Endothelial cell of umbilical vein (primary cell): ENCODE measurements around the gene SDCCAG8.

ENCODE experiments used
- TF ChIP-seq, protein P1 (sequence below), 2 donors: IDR thresholded peaks; 1 replicate in 1 of 2; 2 replicates in 1 of 2; pipeline ENCODE4 v1.5.1; 2011; ENCODE audit warnings: low read length in 2 of 2, mild to moderate bottlenecking in 2 of 2, moderate library complexity in 2 of 2, control low read depth in 1 of 2, inconsistent platforms in 1 of 2, low read depth in 1 of 2; ENCODE audit not compliant: insufficient read depth in 1 of 2; ENCODE audit errors: extremely low read depth in 1 of 2
- TF ChIP-seq, protein P2 (sequence below): IDR thresholded peaks from 2 replicates; pipeline ENCODE4 v1.6.1; 2011; ENCODE audit not compliant: insufficient read depth, insufficient read length

DNA sequence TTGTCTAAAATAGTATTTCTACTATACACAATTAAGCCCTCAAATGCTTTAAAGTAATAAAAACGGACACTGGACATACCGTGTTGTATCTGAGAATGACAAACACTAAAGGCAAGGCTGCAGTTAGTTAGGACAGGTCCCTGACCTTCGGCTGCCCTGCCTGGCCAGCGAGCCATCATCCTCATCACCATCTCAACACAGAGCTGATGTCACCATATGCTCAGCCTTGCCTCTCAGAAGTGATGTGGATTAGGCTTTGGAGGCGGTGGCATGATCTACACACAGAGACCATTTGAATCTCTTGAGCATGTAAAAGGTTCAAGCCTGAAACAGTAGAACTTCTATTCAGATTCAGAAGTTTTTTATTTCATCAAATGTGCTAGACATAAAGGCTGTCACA lies 244.7 kb downstream of the SDCCAG8 start:
- TF ChIP-seq, protein P1, sequence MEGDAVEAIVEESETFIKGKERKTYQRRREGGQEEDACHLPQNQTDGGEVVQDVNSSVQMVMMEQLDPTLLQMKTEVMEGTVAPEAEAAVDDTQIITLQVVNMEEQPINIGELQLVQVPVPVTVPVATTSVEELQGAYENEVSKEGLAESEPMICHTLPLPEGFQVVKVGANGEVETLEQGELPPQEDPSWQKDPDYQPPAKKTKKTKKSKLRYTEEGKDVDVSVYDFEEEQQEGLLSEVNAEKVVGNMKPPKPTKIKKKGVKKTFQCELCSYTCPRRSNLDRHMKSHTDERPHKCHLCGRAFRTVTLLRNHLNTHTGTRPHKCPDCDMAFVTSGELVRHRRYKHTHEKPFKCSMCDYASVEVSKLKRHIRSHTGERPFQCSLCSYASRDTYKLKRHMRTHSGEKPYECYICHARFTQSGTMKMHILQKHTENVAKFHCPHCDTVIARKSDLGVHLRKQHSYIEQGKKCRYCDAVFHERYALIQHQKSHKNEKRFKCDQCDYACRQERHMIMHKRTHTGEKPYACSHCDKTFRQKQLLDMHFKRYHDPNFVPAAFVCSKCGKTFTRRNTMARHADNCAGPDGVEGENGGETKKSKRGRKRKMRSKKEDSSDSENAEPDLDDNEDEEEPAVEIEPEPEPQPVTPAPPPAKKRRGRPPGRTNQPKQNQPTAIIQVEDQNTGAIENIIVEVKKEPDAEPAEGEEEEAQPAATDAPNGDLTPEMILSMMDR (IDR thresholded peaks at IDR 0.05; ENCODE audit: extremely low read depth in 1 of 2, insufficient read depth in 1 of 2, low read depth in 1 of 2, low read length in 2 of 2): no peak
- TF ChIP-seq, protein P2, sequence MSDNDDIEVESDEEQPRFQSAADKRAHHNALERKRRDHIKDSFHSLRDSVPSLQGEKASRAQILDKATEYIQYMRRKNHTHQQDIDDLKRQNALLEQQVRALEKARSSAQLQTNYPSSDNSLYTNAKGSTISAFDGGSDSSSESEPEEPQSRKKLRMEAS: no peak
